Activated T-cell treated with anti-CD3 and anti-CD28 coated beads, Interleukin-2, amount 50 U/mL, for 24 hours (primary cell): ENCODE data around the gene C2CD4A.
"Not testable (repeated sequence)": the region's sequence is repeated elsewhere in the genome, so short reads cannot be mapped to it uniquely, and the experiment has no call there.

Source experiments
- DNase-seq: peaks from one replicate; pipeline ENCODE4 v3.0.0-alpha.2; 2020
- H3K27ac Mint-ChIP-seq: 2 replicates; pipeline ENCODE4 v1.8.0; 2020; ENCODE audit warnings: mild to moderate bottlenecking, mixed read lengths
- H3K27me3 Mint-ChIP-seq: 2 replicates; pipeline ENCODE4 v1.8.0; 2020; ENCODE audit warnings: mixed read lengths
- H3K36me3 Mint-ChIP-seq: 2 replicates; pipeline ENCODE4 v1.8.0; 2020; ENCODE audit warnings: low read depth, mixed read lengths
- H3K4me1 Mint-ChIP-seq: 2 replicates; pipeline ENCODE4 v1.8.0; 2020; ENCODE audit warnings: low read depth, mixed read lengths
- H3K4me3 Mint-ChIP-seq: 2 replicates; pipeline ENCODE4 v1.8.0; 2020; ENCODE audit warnings: mild to moderate bottlenecking, moderate library complexity, mixed read lengths
- H3K9me3 Mint-ChIP-seq: 2 replicates; pipeline ENCODE4 v1.8.0; 2020; ENCODE audit warnings: mixed read lengths

C2CD4A gene, protein sequence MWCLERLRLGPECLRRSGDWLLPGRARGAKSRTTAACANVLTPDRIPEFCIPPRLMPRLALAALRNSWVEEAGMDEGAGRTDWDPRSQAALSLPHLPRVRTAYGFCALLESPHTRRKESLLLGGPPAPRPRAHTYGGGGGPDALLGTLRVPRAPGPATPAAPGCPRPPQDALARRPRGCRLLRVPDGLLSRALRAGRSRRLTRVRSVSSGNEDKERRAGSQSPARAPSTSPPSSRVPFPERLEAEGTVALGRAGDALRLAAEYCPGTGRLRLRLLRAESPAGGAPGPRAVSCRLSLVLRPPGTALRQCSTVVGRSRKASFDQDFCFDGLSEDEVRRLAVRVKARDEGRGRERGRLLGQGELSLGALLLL

DNA sequence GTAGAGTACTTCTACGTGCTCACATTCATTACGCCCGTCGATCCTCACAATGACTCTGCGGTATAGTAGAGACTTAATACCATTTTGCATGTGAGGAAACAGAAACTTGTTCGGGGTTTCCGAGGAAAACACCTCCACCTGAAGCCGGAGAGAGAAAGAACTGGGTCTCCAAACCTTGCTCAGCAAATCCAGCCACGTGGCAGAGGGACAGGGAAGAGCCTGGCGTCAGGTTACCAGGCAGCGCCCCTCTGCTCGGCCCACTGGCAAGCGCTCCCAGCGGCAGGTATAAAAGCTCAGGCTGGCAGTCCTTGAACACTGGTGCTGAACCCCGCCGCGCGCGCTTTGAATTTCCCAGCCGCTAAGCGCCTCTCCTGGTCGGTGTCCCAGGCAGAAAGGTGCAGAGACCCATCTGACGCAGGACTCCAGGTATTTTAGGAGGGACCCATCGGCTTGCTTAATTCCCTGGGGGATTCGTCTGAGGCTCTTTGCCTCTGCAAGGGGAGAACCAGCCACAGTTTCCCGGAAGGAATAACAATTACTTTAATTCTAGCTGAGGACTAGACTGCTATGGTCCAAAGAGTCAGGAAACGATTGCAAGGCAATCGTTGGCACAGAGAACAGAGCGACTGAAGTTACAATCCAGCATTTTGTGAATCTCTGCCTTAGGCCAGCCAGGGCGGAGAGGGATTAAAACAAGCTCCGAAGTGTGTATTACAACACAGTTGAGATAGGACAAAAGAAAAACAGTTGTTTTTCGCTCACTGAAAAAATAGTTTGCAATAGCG, at the start of gene C2CD4A:
Gene C2CD4A (plus strand): TSS at position 315 of the 785 bp plus-strand sequence. CDS start 637 bp downstream, outside the sequence.
- Mint-ChIP-seq H3K4me1 (peaks cover 42% of the 10 kb centered on the region), H3K4me3 (peak within 1 kb of the TSS; percentile 70), H3K27ac (peak within 1 kb of the TSS; percentile 62), H3K36me3 (no peaks in the 10 kb centered on the region), H3K27me3 (peaks cover 27% of the 10 kb centered on the region), H3K9me3 (no peaks in the 10 kb centered on the region)
- DNase-seq: peak; percentile 77

DNA sequence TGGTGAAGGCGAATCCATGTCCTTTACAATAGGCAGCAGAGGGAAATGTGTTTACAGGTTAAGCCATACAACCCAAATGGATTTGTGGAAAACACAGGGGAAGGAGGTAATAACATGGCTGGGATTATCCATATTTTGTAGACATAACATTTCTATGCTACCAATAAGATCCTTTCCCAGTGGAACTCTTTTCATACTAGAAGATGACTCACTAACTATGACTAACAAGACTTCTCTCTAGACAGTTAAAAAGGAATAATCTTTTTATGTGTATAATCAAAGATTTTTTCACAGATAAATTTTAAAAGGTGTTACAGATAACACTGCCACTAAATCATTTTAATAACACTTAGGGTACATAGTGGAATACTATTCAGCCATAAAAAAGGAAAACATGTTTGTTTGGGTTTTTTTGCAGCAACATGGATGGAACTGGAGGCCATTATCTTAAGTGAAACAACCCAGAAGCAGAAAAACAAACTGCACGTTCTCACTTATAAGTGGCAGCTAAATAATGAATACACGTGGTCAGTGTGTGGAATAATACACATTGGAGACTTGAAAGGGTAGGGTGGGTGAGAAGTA, 46.1 kb upstream of the C2CD4A start:
- no peak overlapping the region for H3K4me3 Mint-ChIP-seq
- no peaks in the 10 kb centered on the region for H3K27me3 Mint-ChIP-seq
- no peak overlapping the region for H3K27ac Mint-ChIP-seq
- no peaks in the 10 kb centered on the region for H3K4me1 Mint-ChIP-seq
- peaks cover 4% of the 10 kb centered on the region for H3K9me3 Mint-ChIP-seq
- no peak for DNase-seq
- H3K36me3 Mint-ChIP-seq: peaks cover 70% of the 10 kb centered on the region

DNA sequence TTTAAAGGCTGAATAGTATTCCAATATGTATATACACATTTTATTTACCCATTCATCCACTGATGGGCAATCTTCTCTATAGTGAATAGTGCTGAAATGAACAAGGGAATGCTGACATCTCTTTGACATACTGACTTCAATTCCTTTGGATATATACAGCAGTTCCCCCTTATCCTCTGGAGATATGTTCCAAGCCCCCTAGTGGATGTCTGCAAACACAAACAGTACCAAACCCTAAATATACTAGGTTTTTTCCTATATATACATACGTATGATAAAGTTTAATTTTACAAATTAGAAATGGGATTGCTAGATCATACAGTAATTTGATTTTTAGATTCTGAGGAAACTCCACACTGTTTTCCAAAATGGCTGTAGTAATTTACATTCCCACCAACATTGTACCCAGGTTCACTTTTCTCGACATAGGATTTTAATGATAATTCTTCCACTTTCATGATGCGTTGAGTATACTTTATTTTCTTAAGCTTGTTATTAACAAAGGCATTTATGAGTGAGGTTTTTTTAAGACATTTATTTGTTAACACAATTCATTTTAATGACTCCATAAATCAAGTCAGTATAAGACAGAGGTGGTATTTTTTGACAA, 44.7 kb upstream of the C2CD4A start:
- H3K9me3 Mint-ChIP-seq: peaks cover 2% of the 10 kb centered on the region
- H3K36me3 Mint-ChIP-seq: peaks cover 69% of the 10 kb centered on the region
- no peak overlapping the region for H3K27ac Mint-ChIP-seq
- H3K4me1 Mint-ChIP-seq: peaks cover 5% of the 10 kb centered on the region
- no peaks in the 10 kb centered on the region for H3K27me3 Mint-ChIP-seq
- no peak for DNase-seq
- H3K4me3 Mint-ChIP-seq: no peak overlapping the region

DNA sequence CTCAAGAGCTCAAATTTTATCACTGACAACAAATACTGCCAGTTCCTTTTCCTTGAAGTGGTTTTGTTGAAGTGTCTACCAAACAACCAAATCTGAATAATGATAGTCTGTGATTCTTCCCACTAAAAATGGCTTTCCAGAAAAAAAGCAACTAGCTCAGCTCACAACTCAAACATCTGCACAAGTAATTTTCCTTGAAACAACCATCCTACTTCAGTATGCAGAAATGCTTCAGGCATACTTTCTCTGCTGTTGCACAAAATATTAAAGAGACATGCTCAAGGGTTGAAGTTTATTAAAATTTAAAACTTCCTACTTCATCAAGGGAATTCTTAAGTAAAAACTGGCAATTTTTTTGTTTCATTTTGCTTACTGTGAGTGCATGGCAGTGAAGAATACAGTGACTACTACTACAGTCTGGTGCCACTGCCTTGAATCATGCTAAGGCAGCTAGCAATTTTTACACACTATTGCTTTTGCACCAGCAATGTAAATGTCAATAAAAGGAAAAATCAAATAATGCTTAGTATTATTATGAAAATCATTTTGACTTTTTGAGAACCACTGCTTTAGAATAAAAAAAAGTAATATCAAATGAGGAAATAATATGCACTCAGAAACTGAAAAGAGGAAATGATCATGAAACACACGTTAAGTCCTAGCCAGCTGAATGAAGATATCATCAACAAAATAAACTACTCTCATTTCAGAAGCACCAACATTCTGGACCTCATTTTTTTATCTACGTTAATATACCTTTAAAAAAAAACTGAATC, 40.1 kb upstream of the C2CD4A start:
- Mint-ChIP-seq H3K9me3 (no peaks in the 10 kb centered on the region), H3K27me3 (no peaks in the 10 kb centered on the region), H3K36me3 (peaks cover 64% of the 10 kb centered on the region), H3K27ac (no peak overlapping the region), H3K4me1 (peaks cover 12% of the 10 kb centered on the region), H3K4me3 (no peak overlapping the region)
- no peak for DNase-seq

DNA sequence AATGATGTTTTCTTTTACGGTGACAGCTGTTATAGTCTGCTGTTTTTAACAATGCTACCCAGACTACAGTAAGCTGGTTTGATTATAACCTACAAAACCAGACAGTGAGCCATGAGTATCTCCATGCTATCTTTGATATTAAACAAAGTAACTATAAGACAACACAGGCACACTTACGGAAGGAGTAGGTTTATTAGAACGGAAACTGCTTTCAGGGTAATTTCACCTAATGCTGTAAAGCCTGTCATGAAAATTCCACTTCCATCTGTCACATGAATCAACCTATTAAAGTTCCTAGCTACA, 39.6 kb upstream of the C2CD4A start:
- no peaks in the 10 kb centered on the region for H3K27me3 Mint-ChIP-seq
- no peaks in the 10 kb centered on the region for H3K9me3 Mint-ChIP-seq
- no peak overlapping the region for H3K4me3 Mint-ChIP-seq
- no peak overlapping the region for H3K27ac Mint-ChIP-seq
- H3K4me1 Mint-ChIP-seq: peaks cover 12% of the 10 kb centered on the region
- no peak for DNase-seq
- H3K36me3 Mint-ChIP-seq: peaks cover 59% of the 10 kb centered on the region

DNA sequence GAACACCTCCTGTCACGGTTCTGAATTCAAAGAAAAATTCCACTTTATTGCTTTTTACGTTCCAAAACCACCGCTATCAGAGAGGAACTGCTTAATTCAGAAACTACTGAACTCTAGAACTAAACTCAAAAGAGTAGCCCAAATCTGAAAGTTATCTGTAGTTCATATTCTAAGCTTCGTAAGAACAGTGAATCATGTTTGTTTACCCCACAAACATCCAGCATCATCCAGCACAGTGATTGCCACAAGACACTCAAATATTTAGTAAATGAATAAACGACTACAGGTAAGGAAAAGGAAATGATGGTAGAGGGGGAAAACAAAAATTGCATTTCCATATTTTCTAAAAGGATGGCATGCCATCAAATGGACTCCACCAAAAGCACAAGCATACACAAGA, 38.9 kb upstream of the C2CD4A start:
- Mint-ChIP-seq H3K36me3 (peaks cover 55% of the 10 kb centered on the region), H3K27ac (no peak overlapping the region)
- no peak for DNase-seq

DNA sequence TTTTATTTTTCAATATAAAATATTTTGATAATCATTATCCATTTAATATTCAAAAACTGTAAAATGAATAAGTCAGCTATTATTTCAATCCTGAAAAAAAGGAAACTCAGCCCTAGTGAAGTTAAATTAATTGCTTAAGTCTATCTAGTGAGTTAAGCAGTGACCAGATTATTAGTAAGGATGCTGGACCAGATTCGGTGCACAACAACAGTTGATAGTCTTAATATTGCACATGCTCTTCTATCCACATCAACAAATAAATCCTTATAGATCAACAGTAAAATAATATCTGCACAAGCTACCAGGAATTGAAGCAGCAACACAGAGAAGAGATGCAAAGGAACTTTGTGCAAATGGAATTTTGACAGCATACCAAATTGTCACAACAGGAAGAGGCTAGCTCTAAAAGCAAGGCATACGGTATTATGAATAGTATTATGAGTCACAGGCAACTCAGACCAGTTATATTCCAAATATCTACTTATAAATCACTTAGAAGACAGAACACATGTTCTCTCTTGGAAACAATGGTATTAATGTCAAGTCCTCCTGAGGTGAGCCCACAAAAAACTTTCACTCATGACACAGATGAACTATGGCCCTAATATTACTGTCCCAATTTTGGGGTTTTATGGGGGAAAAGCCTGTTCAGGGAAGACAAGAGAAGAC, 31.4 kb upstream of the C2CD4A start:
- H3K36me3 Mint-ChIP-seq: peaks cover 52% of the 10 kb centered on the region

More for the DNA sequence above, 38.9 kb upstream of the C2CD4A start:
- Mint-ChIP-seq H3K4me3 (no peak overlapping the region), H3K27me3 (no peaks in the 10 kb centered on the region), H3K9me3 (no peaks in the 10 kb centered on the region), H3K4me1 (peaks cover 13% of the 10 kb centered on the region)

DNA sequence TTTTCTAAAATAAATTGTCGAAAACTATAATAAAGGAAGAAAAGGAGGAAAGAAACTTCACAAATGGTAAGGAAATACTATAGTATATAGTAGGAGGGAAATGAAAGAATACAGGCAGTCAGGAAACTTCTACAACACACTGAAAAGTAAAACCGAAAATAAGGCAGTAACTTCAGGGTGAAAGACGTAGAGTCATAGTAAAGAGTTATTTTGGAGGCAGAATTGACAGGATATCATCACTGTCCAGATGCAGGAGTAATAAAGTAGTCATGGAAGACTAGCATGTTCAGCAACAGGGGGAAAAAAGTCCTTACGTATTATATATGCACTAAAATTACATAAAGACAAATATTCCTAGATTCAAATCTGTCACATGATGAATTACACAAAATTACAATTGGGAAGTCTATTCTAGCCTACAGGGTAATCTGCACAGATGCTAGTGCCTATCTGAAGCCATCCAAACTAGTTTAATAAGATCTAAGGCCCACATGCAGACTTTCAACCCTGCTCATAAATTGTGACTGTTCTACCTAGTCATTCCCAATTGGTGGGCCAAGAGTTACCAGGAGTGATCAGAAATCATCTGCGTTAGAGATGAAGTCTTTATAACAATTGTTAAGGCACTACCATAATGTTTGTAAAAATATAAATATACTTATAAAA, 20.6 kb upstream of the C2CD4A start:
- Mint-ChIP-seq H3K36me3 (peaks cover 14% of the 10 kb centered on the region), H3K4me1 (peaks cover 28% of the 10 kb centered on the region)

More for the DNA sequence above, 31.4 kb upstream of the C2CD4A start:
- Mint-ChIP-seq H3K9me3 (peaks cover 2% of the 10 kb centered on the region), H3K4me3 (no peak overlapping the region), H3K27ac (no peak overlapping the region), H3K4me1 (peaks cover 16% of the 10 kb centered on the region), H3K27me3 (no peaks in the 10 kb centered on the region)
- DNase-seq: no peak

DNA sequence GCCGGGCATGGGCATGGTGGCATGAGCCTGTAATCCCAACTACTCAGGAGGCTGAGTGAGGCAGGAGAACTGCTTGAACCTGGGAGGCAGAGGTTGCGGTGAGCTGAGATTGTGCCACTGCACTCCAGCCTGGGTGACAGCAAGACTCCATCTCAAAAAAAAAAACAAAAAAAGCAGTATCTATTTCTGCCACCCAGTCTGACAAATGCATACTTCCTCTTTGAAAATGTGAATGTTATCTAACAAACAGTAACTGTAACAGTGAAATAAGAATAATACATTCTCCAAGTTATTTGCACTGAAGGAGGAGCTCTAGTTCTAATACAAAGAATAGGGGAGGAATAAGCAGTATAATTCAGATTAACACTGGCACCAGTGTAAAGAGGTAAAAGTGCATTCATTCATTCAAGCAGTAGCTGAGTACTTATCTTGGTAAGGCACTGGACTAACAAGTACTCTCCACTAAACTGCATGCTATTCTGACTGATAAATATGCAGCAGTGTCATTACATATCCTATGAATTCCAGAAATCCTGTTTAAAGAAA, 19.4 kb upstream of the C2CD4A start:
- peaks cover 5% of the 10 kb centered on the region for H3K9me3 Mint-ChIP-seq
- H3K4me1 Mint-ChIP-seq: peaks cover 34% of the 10 kb centered on the region
- DNase-seq: no peak
- no peaks in the 10 kb centered on the region for H3K27me3 Mint-ChIP-seq
- H3K4me3 Mint-ChIP-seq: no peak overlapping the region
- peak overlapping the region; percentile 50 for H3K27ac Mint-ChIP-seq
- H3K36me3 Mint-ChIP-seq: peaks cover 12% of the 10 kb centered on the region

More for the DNA sequence above, 20.6 kb upstream of the C2CD4A start:
- H3K27me3 Mint-ChIP-seq: no peaks in the 10 kb centered on the region
- peak overlapping the region; percentile 16 for H3K4me3 Mint-ChIP-seq
- peaks cover 5% of the 10 kb centered on the region for H3K9me3 Mint-ChIP-seq
- peak overlapping the region; percentile 40 for H3K27ac Mint-ChIP-seq
- DNase-seq: no peak

DNA sequence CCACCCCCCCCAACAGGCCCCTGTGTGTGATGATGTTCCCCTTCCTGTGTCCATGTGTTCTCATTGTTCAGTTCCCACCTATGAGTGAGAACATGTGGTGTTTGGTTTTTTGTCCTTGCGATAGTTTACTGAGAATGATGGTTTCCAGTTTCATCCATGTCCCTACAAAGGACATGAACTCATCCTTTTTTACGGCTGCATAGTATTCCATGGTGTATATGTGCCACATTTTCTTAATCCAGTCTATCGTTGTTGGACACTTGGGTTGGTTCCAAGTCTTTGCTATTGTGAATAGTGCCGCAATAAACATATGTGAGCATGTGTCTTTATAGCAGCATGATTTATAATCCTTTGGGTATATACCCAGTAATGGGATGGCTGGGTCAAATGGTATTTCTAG, 18.5 kb upstream of the C2CD4A start:
- H3K27ac Mint-ChIP-seq, DNase-seq, H3K27me3 Mint-ChIP-seq, H3K36me3 Mint-ChIP-seq, H3K4me3 Mint-ChIP-seq, H3K9me3 Mint-ChIP-seq: not testable (repeated sequence)
- H3K4me1 Mint-ChIP-seq: peaks cover 41% of the 10 kb centered on the region

DNA sequence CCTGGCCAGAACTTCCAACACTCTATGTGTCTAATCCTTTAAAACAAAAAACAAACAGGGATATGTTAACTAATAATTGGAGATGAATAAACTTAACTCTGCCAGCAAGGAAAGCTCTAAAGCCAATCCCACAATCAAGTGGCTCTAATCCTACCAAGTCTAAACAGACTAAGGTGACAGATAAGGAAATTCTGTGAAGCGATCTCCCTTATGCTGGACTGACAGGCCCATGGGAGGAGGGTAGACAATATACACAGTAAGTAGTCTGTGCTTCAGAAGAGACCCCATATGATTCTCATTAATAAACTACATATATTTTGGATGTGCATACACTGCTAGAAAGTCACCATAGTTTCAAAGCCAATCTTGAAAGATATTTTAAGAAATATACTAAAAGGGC, 16.7 kb upstream of the C2CD4A start:
- H3K27me3 Mint-ChIP-seq: no peaks in the 10 kb centered on the region
- no peak overlapping the region for H3K4me3 Mint-ChIP-seq
- peaks cover 10% of the 10 kb centered on the region for H3K36me3 Mint-ChIP-seq
- peaks cover 54% of the 10 kb centered on the region for H3K4me1 Mint-ChIP-seq
- H3K27ac Mint-ChIP-seq: no peak overlapping the region
- no peak for DNase-seq
- H3K9me3 Mint-ChIP-seq: peaks cover 5% of the 10 kb centered on the region

DNA sequence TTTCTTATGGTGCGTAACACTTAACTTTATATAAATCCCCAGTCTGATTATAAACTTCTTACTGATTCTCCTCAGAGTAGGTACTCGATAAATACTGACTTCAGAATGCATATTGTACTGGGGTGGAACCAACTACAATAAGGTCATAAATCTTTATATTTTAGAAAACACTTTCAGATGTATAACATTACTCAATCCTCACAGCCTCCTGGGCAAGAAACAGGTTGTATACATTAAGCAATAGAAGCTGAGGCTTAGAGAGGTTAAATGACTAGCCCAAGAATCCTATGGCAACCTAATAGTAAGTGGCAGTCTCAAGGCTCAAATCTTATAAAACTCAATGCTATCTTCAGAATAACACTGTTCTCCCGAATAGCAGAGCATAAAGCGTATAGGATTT, 15.6 kb upstream of the C2CD4A start:
- H3K4me1 Mint-ChIP-seq: peaks cover 50% of the 10 kb centered on the region
- peaks cover 5% of the 10 kb centered on the region for H3K9me3 Mint-ChIP-seq
- peaks cover 10% of the 10 kb centered on the region for H3K36me3 Mint-ChIP-seq
- no peak overlapping the region for H3K4me3 Mint-ChIP-seq
- H3K27ac Mint-ChIP-seq: no peak overlapping the region
- no peaks in the 10 kb centered on the region for H3K27me3 Mint-ChIP-seq
- no peak for DNase-seq

DNA sequence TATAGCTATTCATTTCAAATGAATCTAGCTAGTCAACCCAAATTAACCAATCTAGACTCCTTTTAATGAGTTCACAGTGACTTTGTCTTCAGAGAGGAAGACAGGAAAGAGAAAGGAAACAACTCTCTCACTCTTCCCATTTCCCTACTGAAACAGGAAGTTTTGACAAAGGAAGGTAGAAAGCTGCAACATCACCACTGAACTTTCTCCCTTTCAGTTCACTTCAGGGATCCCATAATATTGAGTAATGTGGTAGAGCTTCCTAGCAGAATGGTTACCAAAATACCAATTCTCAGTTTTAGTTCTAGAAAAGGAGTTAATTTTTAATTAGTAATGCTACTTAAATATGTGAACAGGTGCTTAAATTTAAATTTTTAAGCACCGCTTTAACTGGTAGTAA, 14.1 kb upstream of the C2CD4A start:
- H3K4me1 Mint-ChIP-seq: peaks cover 52% of the 10 kb centered on the region
- H3K4me3 Mint-ChIP-seq: no peak overlapping the region
- no peak for DNase-seq
- H3K27ac Mint-ChIP-seq: no peak overlapping the region
- H3K36me3 Mint-ChIP-seq: peaks cover 19% of the 10 kb centered on the region
- H3K9me3 Mint-ChIP-seq: peaks cover 5% of the 10 kb centered on the region
- no peaks in the 10 kb centered on the region for H3K27me3 Mint-ChIP-seq
